ENCODE results near the gene CHN2. TPM values are rescaled to one million over a fixed set of nuclear protein-coding genes. Genes with fewer than 3 reads are reported as not detected.

The CHN2 gene
- total RNA-seq, 1 donor from 2014 or later, result 8.0 TPM

- H3K4me1 Mint-ChIP-seq, result peaks cover 7% of the 10 kb centered on the region
- H3K4me3 Mint-ChIP-seq, result no peak overlapping the region
- H3K36me3 Mint-ChIP-seq, result no peaks in the 10 kb centered on the region
- no peak overlapping the region for H3K27ac Mint-ChIP-seq
- no peaks in the 10 kb centered on the region for H3K9me3 Mint-ChIP-seq
- TF ChIP-seq, protein P1, sequence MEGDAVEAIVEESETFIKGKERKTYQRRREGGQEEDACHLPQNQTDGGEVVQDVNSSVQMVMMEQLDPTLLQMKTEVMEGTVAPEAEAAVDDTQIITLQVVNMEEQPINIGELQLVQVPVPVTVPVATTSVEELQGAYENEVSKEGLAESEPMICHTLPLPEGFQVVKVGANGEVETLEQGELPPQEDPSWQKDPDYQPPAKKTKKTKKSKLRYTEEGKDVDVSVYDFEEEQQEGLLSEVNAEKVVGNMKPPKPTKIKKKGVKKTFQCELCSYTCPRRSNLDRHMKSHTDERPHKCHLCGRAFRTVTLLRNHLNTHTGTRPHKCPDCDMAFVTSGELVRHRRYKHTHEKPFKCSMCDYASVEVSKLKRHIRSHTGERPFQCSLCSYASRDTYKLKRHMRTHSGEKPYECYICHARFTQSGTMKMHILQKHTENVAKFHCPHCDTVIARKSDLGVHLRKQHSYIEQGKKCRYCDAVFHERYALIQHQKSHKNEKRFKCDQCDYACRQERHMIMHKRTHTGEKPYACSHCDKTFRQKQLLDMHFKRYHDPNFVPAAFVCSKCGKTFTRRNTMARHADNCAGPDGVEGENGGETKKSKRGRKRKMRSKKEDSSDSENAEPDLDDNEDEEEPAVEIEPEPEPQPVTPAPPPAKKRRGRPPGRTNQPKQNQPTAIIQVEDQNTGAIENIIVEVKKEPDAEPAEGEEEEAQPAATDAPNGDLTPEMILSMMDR (IDR thresholded peaks at IDR 0.05; ENCODE audit: unreplicated experiment), result no peak
- peak in 1 of 2 experiments; percentile 35 for DNase-seq (ENCODE audit: low spot score in 2 of 2, unreplicated experiment in 2 of 2)
- peaks cover 65% of the 10 kb centered on the region for H3K27me3 Mint-ChIP-seq (ENCODE audit: low read depth)
Measured at GRCh38 chr7:29281782-29282541, 87.4 kb downstream of the CHN2 start.

- Mint-ChIP-seq H3K27ac (no peak overlapping the region), H3K4me1 (peaks cover 7% of the 10 kb centered on the region), H3K9me3 (no peaks in the 10 kb centered on the region), H3K4me3 (no peak overlapping the region), H3K36me3 (no peaks in the 10 kb centered on the region), H3K27me3 (ENCODE audit: low read depth) (peaks cover 65% of the 10 kb centered on the region)
- TF ChIP-seq, protein P1 (IDR thresholded peaks at IDR 0.05; ENCODE audit: unreplicated experiment), result no peak
- no peak for DNase-seq (ENCODE audit: low spot score in 2 of 2, unreplicated experiment in 2 of 2)
Measured at GRCh38 chr7:29282819-29283414, 88.3 kb downstream of the CHN2 start.

- Mint-ChIP-seq H3K4me3 (no peak overlapping the region), H3K27ac (no peak overlapping the region), H3K27me3 (ENCODE audit: low read depth) (peaks cover 69% of the 10 kb centered on the region), H3K9me3 (no peaks in the 10 kb centered on the region), H3K36me3 (no peaks in the 10 kb centered on the region), H3K4me1 (peaks cover 11% of the 10 kb centered on the region)
- DNase-seq (ENCODE audit: low spot score in 2 of 2, unreplicated experiment in 2 of 2), result no peak
- TF ChIP-seq, protein P1 (IDR thresholded peaks at IDR 0.05; ENCODE audit: unreplicated experiment), result no peak
Measured at GRCh38 chr7:29284696-29285443, 90.3 kb downstream of the CHN2 start.

DNA sequence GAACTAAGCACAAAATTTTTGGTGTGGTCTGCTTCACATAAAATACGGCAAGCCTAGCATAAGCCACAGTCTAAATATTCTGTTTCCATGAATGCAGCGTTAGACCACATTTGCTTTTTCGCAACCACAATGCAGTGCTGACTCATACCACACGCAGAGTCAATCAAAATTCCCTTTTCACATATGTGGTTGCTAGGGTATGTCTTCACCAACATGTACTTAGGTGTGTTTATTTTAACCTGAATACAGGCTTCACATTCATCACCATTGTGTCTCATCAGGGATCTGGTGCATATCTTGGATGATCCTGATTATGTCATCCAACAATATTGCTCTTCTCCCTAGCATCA is 90.8 kb downstream of the CHN2 start:
- Mint-ChIP-seq H3K36me3 (no peaks in the 10 kb centered on the region), H3K4me3 (no peak overlapping the region), H3K4me1 (peaks cover 11% of the 10 kb centered on the region), H3K27ac (no peak overlapping the region), H3K9me3 (no peaks in the 10 kb centered on the region), H3K27me3 (ENCODE audit: low read depth) (peaks cover 70% of the 10 kb centered on the region)
- TF ChIP-seq, protein P1 (IDR thresholded peaks at IDR 0.05; ENCODE audit: unreplicated experiment), result no peak
- DNase-seq (ENCODE audit: low spot score in 2 of 2, unreplicated experiment in 2 of 2), result no peak

DNA sequence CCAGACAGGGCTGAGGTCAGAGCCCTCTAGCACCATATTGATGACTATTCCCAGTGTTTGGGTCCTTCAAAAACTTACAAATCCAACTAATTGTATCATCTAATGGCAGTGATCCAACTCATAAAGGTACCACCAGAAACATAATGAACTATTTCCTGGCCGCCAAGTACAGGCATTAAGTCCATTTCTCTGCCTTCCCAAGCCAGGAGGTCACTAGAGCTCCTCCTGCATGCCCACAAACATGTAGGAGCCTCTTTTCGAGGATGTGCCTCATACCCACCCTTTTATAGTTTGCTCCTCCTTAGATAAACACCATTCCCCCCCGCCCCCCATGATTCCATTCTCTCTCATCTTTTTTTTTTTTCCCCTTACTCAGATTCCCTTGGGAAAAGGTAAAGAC is 91.3 kb downstream of the CHN2 start:
- no peak for DNase-seq (ENCODE audit: low spot score in 2 of 2, unreplicated experiment in 2 of 2)
- no peak overlapping the region for H3K27ac Mint-ChIP-seq
- H3K4me3 Mint-ChIP-seq, result no peak overlapping the region
- TF ChIP-seq, protein P1 (IDR thresholded peaks at IDR 0.05; ENCODE audit: unreplicated experiment), result no peak
- H3K36me3 Mint-ChIP-seq, result no peaks in the 10 kb centered on the region
- peaks cover 70% of the 10 kb centered on the region for H3K27me3 Mint-ChIP-seq (ENCODE audit: low read depth)
- H3K4me1 Mint-ChIP-seq, result peaks cover 11% of the 10 kb centered on the region
- no peaks in the 10 kb centered on the region for H3K9me3 Mint-ChIP-seq
